GM18526 (cell line): Measurements from ENCODE around the gene FTH1.

Experiments used
- POLR2A ChIP-seq: IDR thresholded peaks from 3 replicates; pipeline ENCODE4 v1.6.1; 2011; ENCODE audit not compliant: insufficient read length; ENCODE audit errors: extremely low read depth

FTH1 gene

DNA sequence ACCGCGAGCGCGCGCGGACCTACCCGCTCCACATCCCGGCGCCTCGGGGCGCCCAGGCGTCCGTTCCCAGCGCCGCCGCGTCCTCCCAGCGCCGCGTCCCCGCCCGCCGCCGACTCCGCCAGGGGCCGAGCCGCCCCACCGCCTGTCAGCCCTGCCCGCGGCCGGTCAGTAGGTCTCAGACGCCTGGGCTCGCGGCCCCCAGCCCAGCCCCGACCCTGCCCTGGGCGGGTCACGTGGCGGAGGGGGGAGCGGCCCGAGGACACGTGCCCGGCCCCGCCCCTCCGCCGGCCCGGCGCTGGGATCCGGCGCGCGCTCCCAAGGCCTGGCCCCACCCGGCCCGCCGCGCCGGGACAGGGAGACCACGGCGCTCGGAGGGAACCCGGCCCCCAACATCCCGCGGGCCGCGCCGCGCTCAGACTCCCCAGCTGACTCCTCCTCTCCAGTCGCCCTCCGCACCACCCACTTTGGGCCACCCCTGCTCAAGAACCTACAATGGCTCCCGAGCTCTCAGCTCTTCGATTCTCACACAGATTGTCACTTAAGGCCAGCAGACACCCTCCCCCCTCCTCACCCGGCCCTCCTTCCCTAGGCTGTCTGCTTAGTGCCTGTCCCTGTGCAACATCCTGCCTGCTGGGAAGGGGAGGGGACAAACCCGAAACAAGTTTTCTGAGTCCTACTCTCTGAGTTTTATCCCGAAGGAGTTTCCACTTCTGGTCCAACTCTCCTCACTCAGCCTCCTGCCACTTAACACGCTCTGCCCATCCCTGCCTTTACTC is 49.9 kb downstream of the FTH1 start, which contains the start of gene RAB3IL1:
Gene RAB3IL1, minus strand, starts transcription at position 233 of the 776 bp plus-strand sequence. Its CDS starts 199 bp downstream, at position 34.
- no peak for TF ChIP-seq POLR2A

- TF ChIP-seq POLR2A: no peak
These were observed 50.6 kb downstream of the FTH1 start for GRCh38 chr11:61916737-61917333.

DNA sequence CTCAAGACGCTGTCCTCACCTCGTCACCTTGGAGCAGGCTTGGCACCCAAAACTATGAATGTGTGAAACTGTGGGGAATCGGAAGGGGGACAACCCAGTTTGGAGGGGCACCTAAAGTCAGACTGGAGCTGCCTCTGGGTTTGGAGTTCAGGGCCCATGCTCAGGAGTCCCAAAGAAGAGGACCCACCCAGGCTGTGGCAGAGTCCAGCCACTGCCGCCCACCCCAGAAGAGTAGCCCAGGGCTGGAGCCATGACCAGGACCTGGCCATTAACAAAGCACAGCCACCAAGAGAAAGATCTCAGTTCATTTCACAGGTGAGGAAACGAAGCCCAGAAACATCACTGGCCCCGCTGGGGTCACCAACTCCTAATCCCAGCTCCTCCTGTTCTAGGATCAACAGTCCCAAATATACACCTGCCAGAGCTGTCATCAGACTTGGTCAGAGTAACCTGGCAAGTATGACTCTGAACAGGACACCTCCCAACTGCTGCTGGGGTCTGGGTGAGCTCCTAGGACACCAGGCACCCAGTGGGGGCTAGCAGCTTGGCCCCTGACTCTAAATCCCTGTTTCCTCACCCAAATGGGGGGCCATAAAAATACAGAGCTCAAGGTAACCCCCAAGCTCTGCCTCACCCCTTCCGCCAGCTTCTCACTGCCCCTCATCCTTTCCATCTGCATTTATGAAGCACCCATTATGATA is 52.8 kb downstream of the FTH1 start:
- no peak for TF ChIP-seq POLR2A
